SHP77 treated with DMSO at 0.1 percent for 48 hours (cell line): ENCODE results near the gene HOXB1.

Experiments used
- DNase-seq: peaks from one replicate; lab custom pipeline; 2025; lab: John Stamatoyannopoulos, UW

The HOXB1 gene

GRCh38 chr17:48530887-48531272 lies at the start of gene HOXB1:
Gene HOXB1, minus strand, starts transcription at chr17:48531011. Its CDS starts 107 bp downstream, at chr17:48530904.
- no peak for DNase-seq

DNA sequence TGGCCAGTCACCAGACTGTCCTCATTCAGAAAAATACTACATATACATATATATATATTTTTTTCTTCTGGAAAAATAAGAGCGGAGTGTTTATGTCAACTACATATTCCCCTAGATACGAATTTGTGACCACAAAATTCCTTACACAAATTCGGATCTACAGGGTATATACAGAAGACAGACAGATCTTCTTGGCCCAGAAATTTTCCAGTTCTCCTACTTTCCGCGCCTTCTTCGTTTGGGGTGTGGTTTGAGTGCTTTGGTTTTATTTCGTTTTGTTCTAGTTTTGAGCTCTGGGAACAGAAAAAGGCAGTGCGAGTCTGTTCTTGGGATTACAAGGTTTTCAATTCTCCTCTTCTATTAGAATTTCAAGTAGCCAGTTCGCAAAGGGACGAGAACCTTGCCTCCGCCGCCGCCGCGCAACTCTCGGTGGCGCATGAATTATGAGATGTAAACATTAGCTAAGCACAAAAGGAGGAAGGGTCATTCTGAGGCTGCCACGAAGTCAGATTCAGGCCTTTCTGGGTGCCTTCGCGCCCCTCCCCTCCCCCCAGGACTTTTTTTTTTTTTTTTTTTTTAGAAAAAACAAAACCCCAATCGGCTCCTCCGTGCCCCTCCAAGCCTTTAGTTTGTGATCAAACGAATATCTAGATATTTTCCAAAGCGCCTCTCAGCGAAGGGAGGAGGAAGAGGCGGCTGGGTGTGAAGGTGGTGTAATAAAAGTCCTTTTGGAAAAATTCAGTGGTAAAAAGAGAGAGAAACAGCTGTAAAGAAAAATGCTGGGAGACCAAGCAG lies 49.1 kb upstream of the HOXB1 start:
- no peak for DNase-seq

DNA sequence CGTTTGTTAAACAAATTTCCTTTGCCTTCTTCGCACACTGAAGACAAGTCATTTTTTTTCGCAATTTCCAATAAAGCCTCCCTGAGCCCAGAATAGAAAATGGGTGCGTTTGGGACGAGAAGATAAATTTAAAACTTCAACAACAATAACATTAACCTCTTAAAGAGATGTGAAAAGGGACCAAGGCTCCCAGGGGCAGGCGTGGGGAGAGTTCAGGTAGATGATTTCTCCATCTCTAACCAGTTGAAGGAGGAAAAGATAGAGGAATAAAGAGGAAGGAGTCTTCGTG lies 48.6 kb upstream of the HOXB1 start:
- no peak for DNase-seq

GRCh38 chr17:48578616-48579470 lies 48.0 kb upstream of the HOXB1 start:
- no peak for DNase-seq

DNA sequence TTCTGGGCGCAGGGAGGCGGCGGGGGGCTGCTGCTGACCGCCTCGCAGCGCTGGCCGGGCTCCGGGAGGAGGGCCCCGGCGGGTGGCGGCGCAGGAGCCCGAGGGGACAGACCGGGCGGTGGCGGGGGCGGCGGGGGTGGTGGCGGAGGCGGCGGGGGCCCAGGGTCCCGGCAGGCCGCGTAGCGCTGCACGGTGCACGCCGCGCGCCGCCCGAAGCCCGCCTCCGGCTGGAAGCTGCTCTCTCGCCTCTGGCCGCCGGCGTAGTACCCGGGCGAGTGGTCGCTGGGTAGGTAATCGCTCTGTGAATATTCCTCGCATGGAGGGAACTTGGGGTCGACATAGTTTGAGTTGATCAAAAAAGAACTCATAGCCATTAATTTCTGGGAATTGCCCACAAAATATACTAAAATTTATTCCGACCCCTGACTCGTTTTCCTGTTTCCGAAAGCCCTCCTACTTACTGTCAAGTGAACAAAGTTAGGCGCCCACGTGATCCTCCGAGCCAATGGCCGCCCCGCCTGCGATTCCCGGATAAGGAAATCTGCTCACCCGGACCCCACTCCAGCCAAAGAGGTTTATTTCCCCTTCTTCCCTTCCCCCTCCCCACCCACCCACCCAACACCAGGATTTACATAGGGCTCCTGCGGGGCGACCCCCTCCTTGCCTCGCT lies 47.3 kb upstream of the HOXB1 start, which contains the start of gene HOXB4:
Gene HOXB4, minus strand, starts transcription at position 405 of the 670 bp plus-strand sequence. Its CDS starts 31 bp downstream, at position 374.
- DNase-seq: no peak

DNA sequence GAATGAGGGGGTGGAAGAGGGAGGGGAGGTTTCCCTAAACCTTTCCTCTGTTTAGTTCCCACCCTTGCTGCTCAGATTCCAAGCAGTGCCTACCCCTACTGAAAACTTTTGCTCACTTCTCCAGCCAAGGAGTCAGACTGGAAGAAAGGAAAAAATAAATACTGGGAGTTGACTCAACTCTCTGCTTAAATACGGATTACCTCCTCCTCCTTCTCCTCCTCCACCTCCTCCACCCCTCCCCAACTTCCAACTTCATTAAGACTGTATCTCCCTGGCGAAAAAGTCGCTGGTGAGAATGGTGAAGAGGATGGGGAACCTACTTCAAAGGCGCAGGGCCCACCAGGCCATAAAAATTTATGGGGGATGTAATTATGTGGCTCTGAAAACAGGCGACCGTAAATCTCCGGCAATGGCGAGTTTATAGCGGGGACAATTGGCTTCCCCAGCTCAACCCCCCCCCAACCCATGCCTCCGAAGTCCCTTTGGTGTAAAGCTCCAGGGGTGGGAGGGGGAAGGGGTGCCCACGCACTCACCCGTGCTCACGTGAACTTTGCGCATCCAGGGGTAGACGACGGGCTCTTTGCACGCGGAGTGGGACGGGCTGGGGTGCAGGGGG lies 46.6 kb upstream of the HOXB1 start:
- no peak for DNase-seq

- DNase-seq: no peak
Measured at GRCh38 chr17:48576479-48577309, 45.9 kb upstream of the HOXB1 start.

DNA sequence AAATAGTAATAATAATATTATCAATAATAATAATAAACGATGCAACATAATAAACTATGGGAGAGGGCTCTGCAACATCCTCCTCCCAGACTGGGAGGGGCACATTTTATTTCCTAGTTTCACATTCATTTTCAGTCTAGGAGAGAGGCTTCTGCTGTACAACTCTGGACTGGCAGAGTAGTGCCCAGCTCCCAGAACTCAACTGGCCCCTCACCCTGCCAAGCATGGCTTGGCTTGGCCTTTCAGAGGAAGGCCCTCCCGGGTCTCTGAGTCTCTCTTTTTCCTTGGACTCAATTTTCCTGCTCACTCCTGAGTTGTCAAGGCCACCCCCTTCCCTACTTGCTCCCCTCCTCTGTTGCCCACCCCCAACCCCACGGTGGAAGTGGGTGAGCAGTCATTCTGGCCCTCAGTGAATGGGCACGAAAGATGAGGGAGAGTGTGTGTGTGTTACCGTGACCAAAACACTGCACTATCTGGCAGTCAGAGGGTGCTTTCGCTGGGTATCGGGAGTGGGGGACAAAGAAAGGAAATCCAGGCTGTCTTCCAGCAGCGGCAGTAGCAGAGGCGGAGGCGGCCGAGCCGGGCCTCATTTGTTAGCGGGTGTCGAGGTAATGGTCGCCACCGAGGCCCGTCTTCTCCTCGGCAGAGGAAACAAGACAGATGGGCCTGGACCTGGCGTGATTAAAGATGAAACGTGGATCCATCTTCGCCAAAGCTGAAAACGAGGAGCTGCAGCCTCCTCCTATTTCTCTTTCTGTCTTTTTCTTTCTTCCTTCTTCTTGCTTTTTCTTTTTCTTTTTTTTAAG lies 45.1 kb upstream of the HOXB1 start:
- no peak for DNase-seq

- peak; percentile 57 for DNase-seq
Measured at GRCh38 chr17:48575066-48575582, 44.3 kb upstream of the HOXB1 start.

DNA sequence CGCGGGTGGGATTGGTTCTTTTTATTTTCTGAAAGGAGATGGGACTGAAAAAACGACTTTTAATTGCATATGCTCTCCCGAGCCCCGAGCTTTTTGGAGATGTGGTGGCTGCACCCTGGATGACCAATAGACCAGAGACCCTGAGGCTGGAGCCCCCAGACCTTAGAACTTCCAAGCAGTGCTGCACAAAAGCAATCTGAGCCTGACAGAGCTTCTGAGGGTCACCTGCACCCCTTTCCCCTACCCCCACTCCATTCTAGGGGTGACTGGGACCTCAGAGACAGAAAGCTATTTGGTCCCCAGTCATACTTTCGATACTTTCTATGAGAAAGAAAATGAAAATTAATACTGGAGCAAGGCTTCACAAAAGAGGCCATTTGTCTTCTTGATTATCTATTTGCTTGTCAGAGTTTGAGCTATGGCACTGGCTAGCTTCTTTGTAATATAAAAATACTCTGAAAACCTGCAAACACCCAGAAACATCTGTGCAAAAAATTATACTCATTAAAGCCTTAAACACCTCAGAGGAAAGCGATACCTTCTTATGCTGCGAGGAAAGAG lies 43.8 kb upstream of the HOXB1 start:
- no peak for DNase-seq

DNA sequence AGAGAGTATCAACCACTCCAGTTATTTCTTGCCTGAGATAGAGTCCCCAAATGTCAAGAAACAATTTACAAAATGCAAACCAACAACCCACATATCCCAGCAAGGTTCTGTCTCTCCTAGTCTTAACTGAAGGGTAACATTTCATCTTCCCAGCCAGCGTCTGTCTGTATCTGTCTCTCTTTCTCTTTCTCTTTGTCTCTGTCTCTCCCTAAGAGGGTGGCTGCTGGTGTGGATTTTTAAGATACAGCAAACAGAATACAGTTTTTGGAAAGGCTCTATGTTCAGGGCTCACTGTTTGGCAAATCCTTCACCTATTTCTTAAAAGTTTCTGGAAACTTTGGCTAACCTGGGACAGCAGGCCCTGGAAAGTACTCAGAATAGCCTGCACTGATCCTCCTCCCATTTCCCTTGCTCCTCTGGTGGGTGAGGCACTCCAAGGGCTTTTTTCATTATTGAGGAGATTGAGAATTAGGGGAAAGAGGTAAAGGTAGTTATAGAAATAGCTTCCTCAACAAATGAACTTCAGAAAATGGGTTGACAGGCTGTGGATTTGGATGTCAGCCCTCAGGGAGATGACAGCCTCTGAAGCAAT lies 41.1 kb upstream of the HOXB1 start:
- DNase-seq: no peak

GRCh38 chr17:48571024-48571818 lies 40.4 kb upstream of the HOXB1 start:
- DNase-seq: no peak

- no peak for DNase-seq
Measured at GRCh38 chr17:48570325-48571023, 39.7 kb upstream of the HOXB1 start.

DNA sequence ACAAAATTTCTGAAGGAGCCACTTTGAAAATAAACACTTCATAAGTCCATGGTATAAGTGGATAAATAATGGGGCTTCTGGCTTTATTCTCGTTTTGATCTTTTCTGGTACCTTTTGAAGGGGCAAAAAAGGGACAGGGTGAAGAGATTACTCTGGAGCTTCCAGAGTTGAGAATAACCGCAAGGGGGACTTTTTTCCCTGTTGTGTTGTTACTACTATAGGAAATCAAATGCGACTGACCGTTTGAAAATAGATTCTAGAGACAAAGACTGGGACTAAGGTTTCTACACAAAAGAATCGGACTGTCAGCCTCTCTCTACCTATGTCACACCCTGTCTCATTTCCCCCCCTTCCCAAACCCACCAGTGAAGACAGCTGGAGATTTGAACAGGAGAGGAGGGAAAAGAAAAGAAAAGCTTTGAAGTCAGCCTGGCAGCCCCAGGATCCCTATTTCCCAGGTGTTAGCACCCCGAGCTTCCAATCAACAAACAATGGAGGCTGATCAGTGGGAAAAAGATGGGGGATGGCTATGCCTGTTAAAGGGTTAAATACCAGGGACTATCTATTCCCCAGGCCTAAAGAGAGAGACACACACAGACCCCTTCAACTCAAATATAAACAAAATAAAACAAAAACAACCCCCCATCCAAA lies 39.0 kb upstream of the HOXB1 start:
- DNase-seq: no peak

DNA sequence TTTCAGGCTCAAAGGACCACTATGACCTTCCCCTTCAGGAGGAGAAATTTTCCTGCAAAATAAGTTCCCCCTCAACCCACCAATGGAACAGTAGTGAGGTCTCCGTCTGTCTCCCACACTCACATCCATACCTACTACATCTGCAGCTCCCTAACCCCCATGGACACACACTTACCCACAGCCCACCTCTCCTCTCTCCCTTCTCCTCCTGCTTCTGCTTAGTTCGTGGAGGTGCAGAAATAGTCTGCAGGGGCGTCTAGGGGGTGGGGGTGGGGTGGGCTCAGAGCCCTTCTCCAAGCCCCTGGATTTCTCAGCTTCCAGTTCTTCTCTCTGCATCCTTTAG lies 38.4 kb upstream of the HOXB1 start:
- no peak for DNase-seq

DNA sequence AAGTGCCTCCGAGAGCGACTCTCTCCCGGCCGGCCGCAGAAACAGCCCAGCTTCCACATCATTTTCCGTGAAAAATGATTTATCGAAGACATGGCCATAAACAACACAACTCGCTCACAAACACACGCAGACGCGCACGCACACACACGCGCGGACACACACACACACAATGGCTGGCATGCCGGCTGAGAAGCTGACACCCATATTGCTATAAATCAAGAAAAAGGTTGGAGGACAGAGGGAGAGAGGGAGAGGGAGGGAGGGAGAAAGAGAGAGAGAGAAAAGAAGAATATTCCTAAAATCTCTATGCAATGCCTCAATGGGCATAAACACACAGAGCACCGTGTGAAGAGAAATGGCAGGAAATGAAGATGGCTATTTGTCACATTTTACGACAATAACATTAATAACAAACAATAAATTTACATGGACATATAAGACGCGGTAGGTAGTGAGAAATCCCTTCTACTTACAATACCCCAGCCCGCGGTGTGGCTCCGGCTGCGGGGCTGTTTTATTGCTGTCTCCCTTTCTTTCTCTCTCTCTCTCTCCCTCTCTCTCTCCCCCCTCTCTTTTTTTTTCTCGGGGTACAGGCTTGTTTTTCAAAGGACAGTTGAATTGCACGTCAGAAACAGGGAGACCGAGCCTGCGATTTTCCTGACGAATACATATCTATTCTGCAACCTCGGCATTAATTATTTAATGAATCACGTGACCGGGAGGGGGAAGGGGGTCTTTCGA lies 37.9 kb upstream of the HOXB1 start:
- DNase-seq: no peak
